Activated effector memory CD4-positive, alpha-beta T cell treated with anti-CD3 and anti-CD28 coated beads, Interleukin-2, amount 50 U/mL, for 16 hours (primary cell): ENCODE measurements around the gene STT3A.

ENCODE experiments used
- DNase-seq: peaks from one replicate; pipeline ENCODE4 v3.0.0-alpha.2; 2020

The STT3A gene

GRCh38 chr11:125591649-125592304, 875 bp upstream of the STT3A start:
- peak; percentile 81 for DNase-seq

- DNase-seq: no peak
These were observed 615 bp downstream of the STT3A start for GRCh38 chr11:125593114-125593820.

DNA sequence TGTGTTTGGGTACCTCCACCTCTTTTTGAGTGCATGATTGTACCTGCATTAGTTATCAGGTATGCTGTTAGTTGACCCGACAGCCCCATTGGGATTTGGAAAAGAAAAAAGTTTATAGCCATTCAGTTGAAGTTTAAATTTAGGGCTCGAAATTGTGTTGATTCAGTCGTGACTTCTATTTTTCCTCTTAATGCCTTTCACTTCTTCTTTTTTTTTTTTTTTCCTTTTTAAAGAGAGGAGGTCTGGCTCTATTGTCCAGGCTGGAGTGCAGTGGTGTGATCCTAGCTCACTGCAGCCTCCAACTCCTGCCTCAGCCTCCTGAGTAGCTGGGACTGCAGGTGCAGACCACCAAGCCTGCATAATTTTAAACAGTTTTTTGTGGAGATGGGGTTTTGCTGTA, 2.3 kb downstream of the STT3A start:
- no peak for DNase-seq

DNA sequence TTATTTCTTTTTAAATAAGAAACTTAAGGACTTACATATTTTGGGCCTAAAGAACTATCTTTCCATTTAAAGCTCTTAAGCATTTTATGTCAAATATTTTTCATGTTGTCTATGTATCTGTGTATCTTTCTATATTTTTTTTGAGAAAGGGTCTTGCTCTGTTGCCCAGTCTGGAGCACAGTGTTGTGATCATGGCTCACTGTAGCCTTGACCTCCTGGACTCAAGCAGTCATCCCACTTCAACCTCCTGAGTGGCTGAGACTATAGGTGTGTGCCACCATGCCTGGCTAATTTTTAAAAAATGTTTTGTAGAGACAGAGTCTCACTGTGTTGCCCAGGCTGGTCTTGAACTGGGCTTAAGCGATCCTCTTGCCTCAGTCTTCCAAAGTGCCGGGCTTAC, 8.0 kb downstream of the STT3A start:
- DNase-seq: no peak

GRCh38 chr11:125603207-125603606, 10.6 kb downstream of the STT3A start:
- DNase-seq: no peak

- DNase-seq: no peak
These were observed 12.8 kb downstream of the STT3A start for GRCh38 chr11:125605417-125605816.

DNA sequence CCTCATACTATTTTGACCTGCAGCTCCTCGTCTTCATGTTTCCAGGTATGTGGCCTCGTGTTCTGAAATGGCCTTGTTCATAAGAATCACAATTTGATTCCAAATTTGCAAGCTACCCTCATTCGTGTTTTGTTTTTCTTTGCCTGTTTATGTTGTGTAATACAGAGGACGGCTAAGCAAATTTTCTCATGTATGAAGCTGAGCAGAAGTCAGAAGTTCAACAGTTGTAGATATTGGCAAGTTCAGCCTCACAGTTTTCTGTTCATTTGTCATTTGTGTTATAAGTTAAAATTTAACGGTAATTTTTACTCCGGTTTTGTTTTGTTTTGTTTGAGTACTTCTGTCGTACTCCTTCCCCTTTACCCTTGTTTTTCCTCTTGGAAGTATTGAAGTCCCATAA, 16.9 kb downstream of the STT3A start:
- no peak for DNase-seq

- DNase-seq: no peak
These were observed 25.7 kb downstream of the STT3A start for GRCh38 chr11:125618383-125618782.

DNA sequence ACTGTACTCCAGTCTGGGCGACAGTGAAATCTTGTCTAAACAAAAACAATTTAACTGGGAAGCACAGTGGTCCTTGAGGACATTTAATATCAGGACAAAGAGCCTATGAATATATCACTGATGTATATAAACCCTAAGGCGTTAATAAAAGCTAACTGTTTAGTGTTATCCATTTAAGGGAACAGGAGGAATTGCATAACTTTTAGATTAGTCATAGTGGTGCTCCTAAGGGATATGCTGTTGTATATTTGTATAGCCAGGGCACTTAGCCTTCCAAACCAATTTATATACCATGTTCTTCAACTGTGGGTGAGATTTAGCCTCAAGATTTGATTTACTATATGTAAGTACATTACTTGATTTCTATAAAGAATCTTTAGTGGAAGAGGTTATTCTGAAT, 29.3 kb downstream of the STT3A start:
- DNase-seq: no peak

- no peak for DNase-seq
These were observed 30.4 kb downstream of the STT3A start for GRCh38 chr11:125623064-125623463.

GRCh38 chr11:125624756-125625213, 32.1 kb downstream of the STT3A start, which contains the start of gene CHEK1:
TSS of gene CHEK1 (plus strand) at chr11:125625163. CDS start at chr11:125626769, 1,606 bp downstream.
- DNase-seq: no peak

DNA sequence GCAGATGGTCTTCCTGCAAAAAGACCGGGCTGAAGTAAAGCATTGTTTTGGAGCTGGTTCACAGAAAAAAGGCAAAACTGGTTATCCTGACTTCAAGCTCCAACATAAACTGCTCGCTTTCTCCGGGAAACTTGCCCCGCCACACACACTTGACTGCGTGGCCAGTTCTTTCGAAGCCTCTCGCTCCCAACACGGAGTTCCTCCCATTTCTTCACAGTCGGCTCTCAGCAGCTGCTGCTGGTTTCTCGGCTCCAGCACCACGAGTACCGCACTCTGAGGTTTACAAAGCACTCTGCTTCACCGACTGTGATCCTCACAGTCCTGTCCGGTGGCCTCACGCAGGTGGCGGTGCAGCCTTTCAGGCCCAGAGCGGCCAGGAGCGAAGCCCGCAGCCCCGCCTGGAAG, 32.6 kb downstream of the STT3A start:
- DNase-seq: no peak

DNA sequence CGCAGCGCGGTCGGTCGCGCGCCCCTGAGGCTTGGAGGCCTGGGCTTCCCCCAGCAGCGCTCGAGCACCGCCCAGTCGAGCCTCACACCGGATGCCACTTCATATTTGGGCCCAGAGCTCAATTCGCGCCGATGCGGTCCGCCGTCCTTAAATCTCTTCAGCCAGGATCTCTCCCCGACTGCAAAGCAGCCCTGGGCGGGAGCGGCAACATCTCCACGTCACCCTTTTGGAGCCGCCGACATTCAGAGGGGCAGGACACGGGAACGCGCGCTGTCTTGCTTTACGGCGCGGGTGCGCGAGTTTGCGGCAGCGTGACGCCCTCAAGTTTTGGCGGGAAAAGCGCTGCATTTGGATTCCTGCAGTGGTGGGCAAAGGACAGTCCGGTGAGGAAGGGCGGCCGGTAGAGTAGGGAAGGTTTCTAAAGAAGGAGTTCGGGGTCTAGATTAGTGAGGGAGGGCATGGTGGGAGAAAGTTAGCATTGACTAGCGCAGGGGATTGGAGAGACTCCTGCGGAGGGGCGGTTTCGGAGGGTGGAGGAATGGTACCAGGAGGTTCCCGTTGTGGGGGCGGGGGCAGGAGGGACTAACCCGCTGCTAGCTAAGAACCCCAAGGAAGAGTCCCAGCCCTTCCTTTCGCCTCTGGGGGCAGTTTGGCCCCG, 33.1 kb downstream of the STT3A start:
- peak; percentile 95 for DNase-seq

GRCh38 chr11:125626288-125626950, 33.8 kb downstream of the STT3A start:
- DNase-seq: peak; percentile 69

- DNase-seq: no peak
These were observed 34.7 kb downstream of the STT3A start for GRCh38 chr11:125627236-125627910.

- no peak for DNase-seq
These were observed 45.2 kb downstream of the STT3A start for GRCh38 chr11:125637840-125638239.

- DNase-seq: no peak
These were observed 45.7 kb downstream of the STT3A start for GRCh38 chr11:125638315-125638714.

GRCh38 chr11:125645871-125646270, 53.2 kb downstream of the STT3A start:
- no peak for DNase-seq

DNA sequence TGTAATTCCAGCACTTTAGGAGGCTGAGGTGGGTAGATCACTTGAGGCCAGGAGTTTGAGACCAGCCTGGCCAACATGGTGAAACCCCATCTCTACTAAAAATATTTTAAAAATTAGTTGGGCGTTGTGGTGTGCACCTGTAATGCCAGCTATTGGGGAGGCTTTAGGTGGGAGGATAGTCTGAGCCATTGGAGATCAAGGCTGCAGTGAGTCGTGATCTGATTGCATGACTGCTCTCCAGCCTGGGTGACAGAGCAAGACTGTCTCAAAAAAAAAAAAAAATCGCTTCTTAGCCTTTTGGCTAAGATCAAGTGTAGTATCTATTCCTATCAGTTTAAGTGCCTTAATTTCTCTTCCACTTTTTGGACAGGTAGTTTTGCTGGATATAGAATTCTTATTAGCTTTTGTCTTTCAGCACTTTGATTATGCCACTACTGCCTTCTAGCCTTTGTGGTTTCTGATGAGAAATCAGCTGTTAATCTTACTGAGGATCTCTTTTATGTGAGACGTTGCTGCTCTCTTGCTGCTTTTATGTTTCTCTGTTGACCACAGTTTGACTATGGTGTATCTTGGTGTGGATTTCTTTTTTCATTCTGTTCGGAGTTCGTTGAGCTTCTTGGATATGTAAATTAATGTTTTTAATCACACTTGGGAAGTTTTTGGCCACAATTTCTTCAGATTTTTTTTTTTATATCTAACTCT, 57.0 kb downstream of the STT3A start:
- DNase-seq: no peak

DNA sequence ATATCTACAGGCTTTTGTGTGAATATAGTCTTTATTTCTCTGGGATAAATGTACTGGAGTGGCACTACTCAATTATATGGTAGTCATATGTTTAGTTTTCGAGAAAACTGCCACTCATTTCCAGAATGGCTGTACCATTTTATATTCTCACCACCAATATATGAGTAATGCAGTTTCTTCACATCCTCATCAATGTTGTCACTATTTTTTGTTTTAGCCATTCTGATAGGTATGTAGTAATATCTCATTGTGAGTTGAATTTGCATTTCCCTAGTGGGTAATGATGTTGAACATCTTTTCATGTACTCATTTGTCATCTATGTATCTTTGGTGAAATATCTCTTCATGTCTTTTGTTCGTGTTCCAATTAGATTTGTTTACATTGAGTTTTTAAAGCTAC, 70.0 kb downstream of the STT3A start:
- DNase-seq: no peak

DNA sequence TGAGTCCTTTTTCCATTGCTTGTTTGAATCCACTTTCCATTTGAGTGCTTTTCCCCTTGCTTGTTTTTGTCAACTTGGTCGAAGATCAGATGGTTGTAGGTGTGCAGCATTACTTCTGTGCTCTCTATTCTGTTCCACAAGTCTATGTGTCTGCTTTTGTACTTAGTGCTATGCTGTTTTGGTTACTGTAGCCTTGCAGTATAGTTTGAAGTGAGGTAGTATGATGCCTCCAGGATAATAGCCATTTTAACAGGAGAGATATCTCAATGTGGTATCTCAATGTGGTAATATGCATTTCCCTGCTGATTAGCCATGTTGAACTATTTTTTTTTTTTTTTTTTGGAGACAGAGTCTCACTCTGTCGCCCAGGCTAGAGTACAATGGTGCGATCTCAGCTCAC, 71.3 kb downstream of the STT3A start:
- DNase-seq: no peak

- no peak for DNase-seq
These were observed 74.5 kb downstream of the STT3A start for GRCh38 chr11:125667151-125667550.
